K562 (cell line): ENCODE measurements around the gene RPL27. TPM values are rescaled to one million over a fixed set of nuclear protein-coding genes. Genes with fewer than 3 reads are reported as not detected.

Experiments
- CHD2 ChIP-seq: IDR thresholded peaks from 2 replicates; pipeline ENCODE4 v1.6.1; 2011; ENCODE audit warnings: low read depth, low read length
- FOXK1 ChIP-seq: sonication (generic); formaldehyde crosslinking; IDR thresholded peaks from 2 replicates; pipeline ENCODE4 v1.8.0; 2022; ENCODE audit warnings: missing genetic modification reagents, mild to moderate bottlenecking, borderline replicate concordance
- HDAC2 ChIP-seq: fragments of 450-650 bp; IDR thresholded peaks from 2 replicates; pipeline ENCODE4 v1.6.1; 2016; ENCODE audit warnings: mild to moderate bottlenecking
- HOXB6 ChIP-seq: fragments of 250-450 bp; sonication (Bioruptor Pico); IDR thresholded peaks from 2 replicates; pipeline ENCODE4 v1.5.1; 2022; ENCODE audit warnings: mild to moderate bottlenecking, borderline replicate concordance
- PTBP1 ChIP-seq: fragments of 200-400 bp; formaldehyde crosslinking; IDR thresholded peaks from 2 replicates; pipeline ENCODE4 v1.6.1; 2017; ENCODE audit warnings: low read depth, low read length
- RBBP5 ChIP-seq: fragments of 200-600 bp; sonication (generic); IDR thresholded peaks from 2 replicates; pipeline ENCODE4 v1.6.1; 2012; ENCODE audit warnings: borderline replicate concordance, mild to moderate bottlenecking, low read length, control low read depth, inconsistent platforms; ENCODE audit not compliant: insufficient read depth, poor library complexity, severe bottlenecking
- SRF ChIP-seq, 2 experiments: fragments of 250-450, 450-650 bp in 1 of 2; sonication (Bioruptor Pico) in 1 of 2; sonication (generic) in 1 of 2; formaldehyde crosslinking; IDR thresholded peaks; 2 replicates each; pipeline versions ENCODE4 v1.5.0 to v1.5.1; 2020 to 2022; ENCODE audit warnings: mild to moderate bottlenecking in 1 of 2, missing genetic modification reagents in 1 of 2
- SUPT5H ChIP-seq: fragments of 450-650 bp; IDR thresholded peaks from 2 replicates; pipeline ENCODE4 v1.6.1; 2016
- TAF1 ChIP-seq: IDR thresholded peaks from 2 replicates; pipeline ENCODE4 v1.6.1; 2011; ENCODE audit warnings: mild to moderate bottlenecking, low read length, moderate library complexity; ENCODE audit not compliant: insufficient read depth, control insufficient read depth, severe bottlenecking; ENCODE audit errors: extremely low read depth
- TAL1 ChIP-seq: fragments of 450-650 bp; IDR thresholded peaks from 2 replicates; pipeline ENCODE4 v1.6.1; 2016; ENCODE audit warnings: mild to moderate bottlenecking
- TCF3 ChIP-seq: sonication (generic); formaldehyde crosslinking; IDR thresholded peaks from 2 replicates; pipeline ENCODE4 v1.4.0; 2020; ENCODE audit warnings: mild to moderate bottlenecking, missing genetic modification reagents
- ZBTB17 ChIP-seq: fragments of 450-650 bp; formaldehyde crosslinking; IDR thresholded peaks from 2 replicates; pipeline ENCODE4 v1.4.0; 2020; ENCODE audit warnings: mild to moderate bottlenecking
- ZBTB8A ChIP-seq: fragments of 450-650 bp; IDR thresholded peaks from 2 replicates; pipeline ENCODE4 v1.6.1; 2018; ENCODE audit warnings: mild to moderate bottlenecking, moderate library complexity; ENCODE audit not compliant: partially characterized antibody
- ZNF174 ChIP-seq: fragments of 250-450 bp; sonication (Bioruptor Pico); IDR thresholded peaks from 2 replicates; pipeline ENCODE4 v1.4.0; 2020; ENCODE audit warnings: mild to moderate bottlenecking
- ZNF584 ChIP-seq: fragments of 200-800 bp; sonication (Bioruptor generic); IDR thresholded peaks from 2 replicates; pipeline ENCODE4 v1.6.1; 2016; ENCODE audit warnings: low read depth, mild to moderate bottlenecking, missing genetic modification characterization, missing compliant biosample characterization
- polyA plus RNA-seq, 8 experiments: library from polyadenylated mRNA; depleted of rRNA in 4 of 8; stranded (reverse) in 5 of 8; unstranded in 3 of 8; fragments of >200 nt; fragmentation: Nextera tagmentation in 2 of 8; fragmentation: Illumina TruSeq in 1 of 8; extraction: Ambion mirVana in 2 of 8; extraction: Trizol in 1 of 8; gene quantifications; 2 replicates each; pipeline versions ENCODE4 v1.2.1 to v1.2.3, GENCODE V29; 2011 to 2014; ENCODE audit warnings: inconsistent platforms in 1 of 8, missing spikeins in 1 of 8
- total RNA-seq, 7 experiments: library from RNA; depleted of rRNA in 6 of 7; stranded (reverse); fragments of >200 nt in 6 of 7; fragmentation: Illumina TruSeq in 2 of 7; extraction: Trizol in 2 of 7; gene quantifications; 2 replicates each; pipeline versions ENCODE4 v1.2.1 to v1.2.3, GENCODE V29; 2011 to 2021; ENCODE audit warnings: low replicate concordance in 1 of 7
- TF ChIP-seq, protein P1 (sequence below): sonication (generic); formaldehyde crosslinking; IDR thresholded peaks from 2 replicates; pipeline ENCODE4 v1.8.0; 2022; ENCODE audit warnings: mild to moderate bottlenecking, low read depth, missing genetic modification reagents
- TF ChIP-seq, protein P2 (sequence below): fragments of 450-650 bp; IDR thresholded peaks from 2 replicates; pipeline ENCODE4 v1.7.1; 2018; ENCODE audit warnings: mild to moderate bottlenecking, low read depth; ENCODE audit not compliant: partially characterized antibody
- TF ChIP-seq, protein P3 (sequence below), 2 experiments: fragments of 200-800 bp in 1 of 2; sonication (Bioruptor generic) in 1 of 2; sonication (generic) in 1 of 2; formaldehyde crosslinking in 1 of 2; IDR thresholded peaks in 1 of 2; conservative IDR thresholded peaks in 1 of 2; 2 replicates each; pipeline versions ENCODE4 v1.5.0 to v1.6.1; 2016 to 2020; ENCODE audit warnings: missing compliant biosample characterization in 1 of 2, missing genetic modification characterization in 1 of 2, missing genetic modification reagents in 1 of 2
- TF ChIP-seq, protein P4 (sequence below): sonication (generic); formaldehyde crosslinking; IDR thresholded peaks from 2 replicates; pipeline ENCODE4 v1.8.1; 2023; ENCODE audit warnings: mild to moderate bottlenecking, missing genetic modification reagents

The RPL27 gene
- total and polyA plus RNA-seq, 9 of the 15 experiments (the other 6 are each of a cell fraction or from before 2014, with no cell fraction given), result 1,539 to 6,155 (median 3,710) TPM

GRCh38 chr17:42980274-42980765 lies 17.9 kb upstream of the RPL27 start, which contains the start of gene RUNDC1 (continued):
- TF ChIP-seq HDAC2 (no peak), TAL1 (0 out of 2 replicates have a peak, but pooled peaks have one; percentile 3), PTBP1 (no peak), TCF3 (CRISPR knock-in tag) (no peak), ZNF174 (CRISPR knock-in tag) (no peak), FOXK1 (CRISPR knock-in tag) (no peak), TAF1 (peak; percentile 38), RBBP5 (no peak), CHD2 (no peak), SUPT5H (no peak; the same call in 1 of the 2 replicates), HOXB6 (no peak), ZBTB8A (no peak), ZBTB17 (CRISPR knock-in tag) (0 out of 2 replicates have a peak, but pooled peaks have one; percentile 10), ZNF584 (CRISPR knock-in tag) (no peak; the same call in 1 of the 2 replicates), SRF (CRISPR knock-in tag; IDR thresholded peaks at IDR 0.05) (no peak; a peak in 1 of 4 replicates)
- TF ChIP-seq, protein P1, sequence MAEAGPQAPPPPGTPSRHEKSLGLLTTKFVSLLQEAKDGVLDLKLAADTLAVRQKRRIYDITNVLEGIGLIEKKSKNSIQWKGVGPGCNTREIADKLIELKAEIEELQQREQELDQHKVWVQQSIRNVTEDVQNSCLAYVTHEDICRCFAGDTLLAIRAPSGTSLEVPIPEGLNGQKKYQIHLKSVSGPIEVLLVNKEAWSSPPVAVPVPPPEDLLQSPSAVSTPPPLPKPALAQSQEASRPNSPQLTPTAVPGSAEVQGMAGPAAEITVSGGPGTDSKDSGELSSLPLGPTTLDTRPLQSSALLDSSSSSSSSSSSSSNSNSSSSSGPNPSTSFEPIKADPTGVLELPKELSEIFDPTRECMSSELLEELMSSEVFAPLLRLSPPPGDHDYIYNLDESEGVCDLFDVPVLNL (CRISPR knock-in tag), result no peak
- TF ChIP-seq, protein P2, sequence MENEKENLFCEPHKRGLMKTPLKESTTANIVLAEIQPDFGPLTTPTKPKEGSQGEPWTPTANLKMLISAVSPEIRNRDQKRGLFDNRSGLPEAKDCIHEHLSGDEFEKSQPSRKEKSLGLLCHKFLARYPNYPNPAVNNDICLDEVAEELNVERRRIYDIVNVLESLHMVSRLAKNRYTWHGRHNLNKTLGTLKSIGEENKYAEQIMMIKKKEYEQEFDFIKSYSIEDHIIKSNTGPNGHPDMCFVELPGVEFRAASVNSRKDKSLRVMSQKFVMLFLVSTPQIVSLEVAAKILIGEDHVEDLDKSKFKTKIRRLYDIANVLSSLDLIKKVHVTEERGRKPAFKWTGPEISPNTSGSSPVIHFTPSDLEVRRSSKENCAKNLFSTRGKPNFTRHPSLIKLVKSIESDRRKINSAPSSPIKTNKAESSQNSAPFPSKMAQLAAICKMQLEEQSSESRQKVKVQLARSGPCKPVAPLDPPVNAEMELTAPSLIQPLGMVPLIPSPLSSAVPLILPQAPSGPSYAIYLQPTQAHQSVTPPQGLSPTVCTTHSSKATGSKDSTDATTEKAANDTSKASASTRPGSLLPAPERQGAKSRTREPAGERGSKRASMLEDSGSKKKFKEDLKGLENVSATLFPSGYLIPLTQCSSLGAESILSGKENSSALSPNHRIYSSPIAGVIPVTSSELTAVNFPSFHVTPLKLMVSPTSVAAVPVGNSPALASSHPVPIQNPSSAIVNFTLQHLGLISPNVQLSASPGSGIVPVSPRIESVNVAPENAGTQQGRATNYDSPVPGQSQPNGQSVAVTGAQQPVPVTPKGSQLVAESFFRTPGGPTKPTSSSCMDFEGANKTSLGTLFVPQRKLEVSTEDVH, result no peak
- TF ChIP-seq, protein P3, sequence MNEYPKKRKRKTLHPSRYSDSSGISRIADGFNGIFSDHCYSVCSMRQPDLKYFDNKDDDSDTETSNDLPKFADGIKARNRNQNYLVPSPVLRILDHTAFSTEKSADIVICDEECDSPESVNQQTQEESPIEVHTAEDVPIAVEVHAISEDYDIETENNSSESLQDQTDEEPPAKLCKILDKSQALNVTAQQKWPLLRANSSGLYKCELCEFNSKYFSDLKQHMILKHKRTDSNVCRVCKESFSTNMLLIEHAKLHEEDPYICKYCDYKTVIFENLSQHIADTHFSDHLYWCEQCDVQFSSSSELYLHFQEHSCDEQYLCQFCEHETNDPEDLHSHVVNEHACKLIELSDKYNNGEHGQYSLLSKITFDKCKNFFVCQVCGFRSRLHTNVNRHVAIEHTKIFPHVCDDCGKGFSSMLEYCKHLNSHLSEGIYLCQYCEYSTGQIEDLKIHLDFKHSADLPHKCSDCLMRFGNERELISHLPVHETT (CRISPR knock-in tag; conservative IDR thresholded peaks at IDR 0.05 in 1 of 2, IDR thresholded peaks at IDR 0.05 in 1 of 2), result no peak
- TF ChIP-seq, protein P4, sequence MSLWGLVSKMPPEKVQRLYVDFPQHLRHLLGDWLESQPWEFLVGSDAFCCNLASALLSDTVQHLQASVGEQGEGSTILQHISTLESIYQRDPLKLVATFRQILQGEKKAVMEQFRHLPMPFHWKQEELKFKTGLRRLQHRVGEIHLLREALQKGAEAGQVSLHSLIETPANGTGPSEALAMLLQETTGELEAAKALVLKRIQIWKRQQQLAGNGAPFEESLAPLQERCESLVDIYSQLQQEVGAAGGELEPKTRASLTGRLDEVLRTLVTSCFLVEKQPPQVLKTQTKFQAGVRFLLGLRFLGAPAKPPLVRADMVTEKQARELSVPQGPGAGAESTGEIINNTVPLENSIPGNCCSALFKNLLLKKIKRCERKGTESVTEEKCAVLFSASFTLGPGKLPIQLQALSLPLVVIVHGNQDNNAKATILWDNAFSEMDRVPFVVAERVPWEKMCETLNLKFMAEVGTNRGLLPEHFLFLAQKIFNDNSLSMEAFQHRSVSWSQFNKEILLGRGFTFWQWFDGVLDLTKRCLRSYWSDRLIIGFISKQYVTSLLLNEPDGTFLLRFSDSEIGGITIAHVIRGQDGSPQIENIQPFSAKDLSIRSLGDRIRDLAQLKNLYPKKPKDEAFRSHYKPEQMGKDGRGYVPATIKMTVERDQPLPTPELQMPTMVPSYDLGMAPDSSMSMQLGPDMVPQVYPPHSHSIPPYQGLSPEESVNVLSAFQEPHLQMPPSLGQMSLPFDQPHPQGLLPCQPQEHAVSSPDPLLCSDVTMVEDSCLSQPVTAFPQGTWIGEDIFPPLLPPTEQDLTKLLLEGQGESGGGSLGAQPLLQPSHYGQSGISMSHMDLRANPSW, result no peak
